K562 (cell line): ENCODE measurements around the gene MKS1. TPM values are rescaled to one million over a fixed set of nuclear protein-coding genes. Genes with fewer than 3 reads are reported as not detected.
A peak's percentile ranks its signal among the peaks of the same experiment; 100 is the strongest.

Experiments used
- ZC3H8 ChIP-seq: fragments of 450-650 bp; IDR thresholded peaks from 2 replicates; pipeline ENCODE4 v1.6.1; 2017
- ZFP36 ChIP-seq: fragments of 150-350 bp; IDR thresholded peaks from 2 replicates; pipeline ENCODE4 v1.6.1; 2018; ENCODE audit warnings: low read length, low read depth; ENCODE audit not compliant: partially characterized antibody
- ZNF785 ChIP-seq: fragments of 250-450 bp; sonication (Bioruptor Pico); IDR thresholded peaks from 2 replicates; pipeline ENCODE4 v1.4.0; 2020; ENCODE audit warnings: mild to moderate bottlenecking
- polyA plus RNA-seq, 8 experiments: library from polyadenylated mRNA; depleted of rRNA in 4 of 8; stranded (reverse) in 5 of 8; unstranded in 3 of 8; fragments of >200 nt; fragmentation: Nextera tagmentation in 2 of 8; fragmentation: Illumina TruSeq in 1 of 8; extraction: Ambion mirVana in 2 of 8; extraction: Trizol in 1 of 8; gene quantifications; 2 replicates each; pipeline versions ENCODE4 v1.2.1 to v1.2.3, GENCODE V29; 2011 to 2014; ENCODE audit warnings: inconsistent platforms in 1 of 8, missing spikeins in 1 of 8
- total RNA-seq, 7 experiments: library from RNA; depleted of rRNA in 6 of 7; stranded (reverse); fragments of >200 nt in 6 of 7; fragmentation: Illumina TruSeq in 2 of 7; extraction: Trizol in 2 of 7; gene quantifications; 2 replicates each; pipeline versions ENCODE4 v1.2.1 to v1.2.3, GENCODE V29; 2011 to 2021; ENCODE audit warnings: low replicate concordance in 1 of 7
- TF ChIP-seq, protein P1 (sequence below): fragments of 250-450 bp; sonication (Bioruptor Pico); IDR thresholded peaks from 2 replicates; pipeline ENCODE4 v1.5.1; 2021; ENCODE audit warnings: mild to moderate bottlenecking
- TF ChIP-seq, protein P2 (sequence below), 2 experiments: fragments of 450-650 bp; IDR thresholded peaks; 2 replicates each; pipeline ENCODE4 v1.6.1; 2018; ENCODE audit warnings: mild to moderate bottlenecking in 2 of 2, low read depth in 1 of 2; ENCODE audit not compliant: partially characterized antibody in 2 of 2
- TF ChIP-seq, protein P3 (sequence below): fragments of 250-450 bp; sonication (Bioruptor Pico); IDR thresholded peaks from 2 replicates; pipeline ENCODE4 v1.9.0; 2021; ENCODE audit warnings: mild to moderate bottlenecking
- TF ChIP-seq, protein P4 (sequence below), 2 experiments: fragments of 450-650 bp; IDR thresholded peaks; 2 replicates each; pipeline ENCODE4 v1.6.1; 2016; ENCODE audit warnings: mild to moderate bottlenecking in 2 of 2, borderline replicate concordance in 1 of 2, low read depth in 1 of 2, moderate library complexity in 1 of 2

MKS1 gene
- total and polyA plus RNA-seq, 9 of the 15 experiments (the other 6 are each of a cell fraction or from before 2014, with no cell fraction given) = 16.3 to 31.0 (median 25.9) TPM

DNA sequence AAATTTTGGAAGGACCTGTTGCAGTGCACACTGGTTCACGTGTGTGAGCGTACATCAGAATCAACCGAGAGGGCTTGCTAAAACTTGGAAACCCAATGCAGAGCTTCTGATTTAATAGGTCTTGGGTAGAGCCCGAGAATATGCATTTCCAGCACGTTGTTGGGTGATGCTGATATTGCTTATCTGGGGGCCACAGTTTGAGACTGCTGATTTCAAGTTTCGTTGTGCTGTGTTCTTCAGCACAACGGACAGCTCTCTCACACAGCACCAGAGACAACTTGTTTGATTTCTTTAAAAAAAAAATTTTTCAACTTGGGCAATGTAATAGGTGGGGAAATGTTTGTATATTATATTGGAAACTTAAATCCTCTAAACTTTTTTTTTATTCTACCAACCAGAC, 42.9 kb downstream of the MKS1 start (continued):
- TF ChIP-seq, protein P1, sequence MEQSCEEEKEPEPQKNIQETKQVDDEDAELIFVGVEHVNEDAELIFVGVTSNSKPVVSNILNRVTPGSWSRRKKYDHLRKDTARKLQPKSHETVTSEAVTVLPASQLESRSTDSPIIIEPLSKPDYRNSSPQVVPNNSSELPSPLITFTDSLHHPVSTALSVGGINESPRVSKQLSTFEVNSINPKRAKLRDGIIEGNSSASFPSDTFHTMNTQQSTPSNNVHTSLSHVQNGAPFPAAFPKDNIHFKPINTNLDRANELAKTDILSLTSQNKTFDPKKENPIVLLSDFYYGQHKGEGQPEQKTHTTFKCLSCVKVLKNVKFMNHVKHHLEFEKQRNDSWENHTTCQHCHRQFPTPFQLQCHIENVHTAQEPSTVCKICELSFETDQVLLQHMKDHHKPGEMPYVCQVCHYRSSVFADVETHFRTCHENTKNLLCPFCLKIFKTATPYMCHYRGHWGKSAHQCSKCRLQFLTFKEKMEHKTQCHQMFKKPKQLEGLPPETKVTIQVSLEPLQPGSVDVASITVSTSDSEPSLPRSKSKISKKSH (CRISPR knock-in tag) = no peak
- TF ChIP-seq, protein P2, sequence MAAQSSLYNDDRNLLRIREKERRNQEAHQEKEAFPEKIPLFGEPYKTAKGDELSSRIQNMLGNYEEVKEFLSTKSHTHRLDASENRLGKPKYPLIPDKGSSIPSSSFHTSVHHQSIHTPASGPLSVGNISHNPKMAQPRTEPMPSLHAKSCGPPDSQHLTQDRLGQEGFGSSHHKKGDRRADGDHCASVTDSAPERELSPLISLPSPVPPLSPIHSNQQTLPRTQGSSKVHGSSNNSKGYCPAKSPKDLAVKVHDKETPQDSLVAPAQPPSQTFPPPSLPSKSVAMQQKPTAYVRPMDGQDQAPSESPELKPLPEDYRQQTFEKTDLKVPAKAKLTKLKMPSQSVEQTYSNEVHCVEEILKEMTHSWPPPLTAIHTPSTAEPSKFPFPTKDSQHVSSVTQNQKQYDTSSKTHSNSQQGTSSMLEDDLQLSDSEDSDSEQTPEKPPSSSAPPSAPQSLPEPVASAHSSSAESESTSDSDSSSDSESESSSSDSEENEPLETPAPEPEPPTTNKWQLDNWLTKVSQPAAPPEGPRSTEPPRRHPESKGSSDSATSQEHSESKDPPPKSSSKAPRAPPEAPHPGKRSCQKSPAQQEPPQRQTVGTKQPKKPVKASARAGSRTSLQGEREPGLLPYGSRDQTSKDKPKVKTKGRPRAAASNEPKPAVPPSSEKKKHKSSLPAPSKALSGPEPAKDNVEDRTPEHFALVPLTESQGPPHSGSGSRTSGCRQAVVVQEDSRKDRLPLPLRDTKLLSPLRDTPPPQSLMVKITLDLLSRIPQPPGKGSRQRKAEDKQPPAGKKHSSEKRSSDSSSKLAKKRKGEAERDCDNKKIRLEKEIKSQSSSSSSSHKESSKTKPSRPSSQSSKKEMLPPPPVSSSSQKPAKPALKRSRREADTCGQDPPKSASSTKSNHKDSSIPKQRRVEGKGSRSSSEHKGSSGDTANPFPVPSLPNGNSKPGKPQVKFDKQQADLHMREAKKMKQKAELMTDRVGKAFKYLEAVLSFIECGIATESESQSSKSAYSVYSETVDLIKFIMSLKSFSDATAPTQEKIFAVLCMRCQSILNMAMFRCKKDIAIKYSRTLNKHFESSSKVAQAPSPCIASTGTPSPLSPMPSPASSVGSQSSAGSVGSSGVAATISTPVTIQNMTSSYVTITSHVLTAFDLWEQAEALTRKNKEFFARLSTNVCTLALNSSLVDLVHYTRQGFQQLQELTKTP (IDR thresholded peaks at IDR 0.05; ENCODE audit: low read depth in 1 of 2, partially characterized antibody in 2 of 2) = peak in 1 of 2 experiments; percentile 68
- TF ChIP-seq ZNF785 (CRISPR knock-in tag) (no peak), ZFP36 (no peak), ZC3H8 (no peak)
- TF ChIP-seq, protein P3, sequence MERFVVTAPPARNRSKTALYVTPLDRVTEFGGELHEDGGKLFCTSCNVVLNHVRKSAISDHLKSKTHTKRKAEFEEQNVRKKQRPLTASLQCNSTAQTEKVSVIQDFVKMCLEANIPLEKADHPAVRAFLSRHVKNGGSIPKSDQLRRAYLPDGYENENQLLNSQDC = no peak
- TF ChIP-seq, protein P4, sequence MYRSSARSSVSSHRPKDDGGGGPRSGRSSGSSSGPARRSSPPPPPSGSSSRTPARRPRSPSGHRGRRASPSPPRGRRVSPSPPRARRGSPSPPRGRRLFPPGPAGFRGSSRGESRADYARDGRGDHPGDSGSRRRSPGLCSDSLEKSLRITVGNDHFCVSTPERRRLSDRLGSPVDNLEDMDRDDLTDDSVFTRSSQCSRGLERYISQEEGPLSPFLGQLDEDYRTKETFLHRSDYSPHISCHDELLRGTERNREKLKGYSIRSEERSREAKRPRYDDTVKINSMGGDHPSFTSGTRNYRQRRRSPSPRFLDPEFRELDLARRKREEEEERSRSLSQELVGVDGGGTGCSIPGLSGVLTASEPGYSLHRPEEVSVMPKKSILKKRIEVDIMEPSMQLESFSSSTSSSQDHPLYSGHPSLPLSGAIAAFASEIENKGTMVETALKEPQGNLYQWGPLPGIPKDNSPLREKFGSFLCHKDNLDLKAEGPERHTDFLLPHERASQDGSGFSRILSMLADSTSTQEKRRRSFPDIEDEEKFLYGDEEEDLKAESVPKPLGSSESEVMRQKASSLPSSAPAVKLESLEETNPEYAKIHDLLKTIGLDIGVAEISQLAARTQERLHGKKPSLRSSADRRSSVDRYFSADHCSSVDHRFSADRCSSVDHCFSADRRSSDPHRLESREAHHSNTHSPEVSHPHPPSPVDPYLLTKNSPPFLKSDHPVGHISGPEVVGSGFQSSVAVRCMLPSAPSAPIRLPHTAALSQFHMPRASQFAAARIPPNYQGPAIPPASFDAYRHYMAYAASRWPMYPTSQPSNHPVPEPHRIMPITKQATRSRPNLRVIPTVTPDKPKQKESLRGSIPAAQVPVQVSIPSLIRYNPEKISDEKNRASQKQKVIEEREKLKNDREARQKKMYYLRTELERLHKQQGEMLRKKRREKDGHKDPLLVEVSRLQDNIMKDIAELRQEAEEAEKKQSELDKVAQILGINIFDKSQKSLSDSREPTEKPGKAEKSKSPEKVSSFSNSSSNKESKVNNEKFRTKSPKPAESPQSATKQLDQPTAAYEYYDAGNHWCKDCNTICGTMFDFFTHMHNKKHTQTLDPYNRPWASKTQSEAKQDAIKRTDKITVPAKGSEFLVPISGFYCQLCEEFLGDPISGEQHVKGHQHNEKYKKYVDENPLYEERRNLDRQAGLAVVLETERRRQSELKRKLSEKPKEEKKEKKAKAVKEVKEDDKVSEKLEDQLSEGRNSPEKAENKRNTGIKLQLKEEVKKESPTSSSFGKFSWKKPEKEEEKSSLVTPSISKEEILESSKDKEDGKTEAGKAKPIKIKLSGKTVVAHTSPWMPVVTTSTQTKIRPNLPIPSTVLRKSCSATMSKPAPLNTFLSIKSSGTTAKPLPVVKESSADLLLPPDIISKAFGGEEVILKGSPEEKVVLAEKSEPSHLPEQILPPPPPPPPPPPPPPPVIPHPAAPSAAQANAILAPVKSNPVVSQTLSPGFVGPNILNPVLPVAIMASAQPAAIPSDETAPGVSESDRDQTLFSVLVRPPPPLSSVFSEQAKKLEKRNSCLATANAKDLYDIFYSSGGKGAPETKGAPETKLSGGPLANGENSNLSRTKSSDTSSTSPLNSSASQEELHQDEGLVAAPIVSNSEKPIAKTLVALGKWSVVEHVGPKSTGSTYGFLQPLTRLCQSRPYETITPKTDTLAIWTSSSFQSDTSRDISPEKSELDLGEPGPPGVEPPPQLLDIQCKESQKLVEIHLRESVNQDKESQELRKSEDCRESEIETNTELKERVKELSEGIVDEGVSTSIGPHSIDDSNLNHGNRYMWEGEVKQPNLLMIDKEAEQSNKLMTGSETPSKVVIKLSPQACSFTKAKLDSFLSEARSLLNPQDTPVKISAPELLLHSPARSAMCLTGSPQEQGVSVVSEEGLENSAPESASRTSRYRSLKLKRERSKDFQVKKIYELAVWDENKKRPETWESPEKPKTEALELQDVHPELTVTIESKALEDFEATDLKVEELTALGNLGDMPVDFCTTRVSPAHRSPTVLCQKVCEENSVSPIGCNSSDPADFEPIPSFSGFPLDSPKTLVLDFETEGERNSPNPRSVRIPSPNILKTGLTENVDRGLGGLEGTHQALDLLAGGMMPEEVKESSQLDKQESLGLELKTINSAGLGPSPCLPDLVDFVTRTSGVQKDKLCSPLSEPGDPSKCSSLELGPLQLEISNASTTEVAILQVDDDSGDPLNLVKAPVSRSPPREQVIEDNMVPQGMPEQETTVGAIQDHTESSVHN (IDR thresholded peaks at IDR 0.05; ENCODE audit: borderline replicate concordance in 1 of 2, low read depth in 1 of 2) = no peak
